A172 (cell line): ENCODE results near the gene KSR1. TPM values are rescaled to one million over a fixed set of nuclear protein-coding genes. Genes with fewer than 3 reads are reported as not detected.
A peak's percentile ranks its signal among the peaks of the same experiment; 100 is the strongest.

Experiments
- DNase-seq: peaks from one replicate; pipeline ENCODE4 v3.0.0-alpha.2; 2015; ENCODE audit warnings: low spot score
- total RNA-seq: library from RNA; depleted of rRNA; stranded (reverse); fragments of >200 nt; shearing (Covaris generic); gene quantifications from 2 replicates; pipeline ENCODE4 v1.2.3, GENCODE V29; 2014

Gene KSR1
- total RNA-seq, 1 experiment from 2014 or later = 2.9 TPM

- no peak for DNase-seq
Measured at GRCh38 chr17:27590864-27591263, 134.6 kb downstream of the KSR1 start.

- no peak for DNase-seq
Measured at GRCh38 chr17:27591986-27592385, 135.7 kb downstream of the KSR1 start.

- no peak for DNase-seq
Measured at GRCh38 chr17:27593232-27593856, 137.1 kb downstream of the KSR1 start.

- DNase-seq = no peak
Measured at GRCh38 chr17:27593857-27594255, 137.6 kb downstream of the KSR1 start.

GRCh38 chr17:27595208-27595607 is 139.0 kb downstream of the KSR1 start:
- no peak for DNase-seq

GRCh38 chr17:27596096-27596495 is 139.8 kb downstream of the KSR1 start:
- no peak for DNase-seq

- DNase-seq = no peak
Measured at GRCh38 chr17:27596566-27597187, 140.4 kb downstream of the KSR1 start.

GRCh38 chr17:27597188-27597580 is 140.9 kb downstream of the KSR1 start:
- no peak for DNase-seq

- no peak for DNase-seq
Measured at GRCh38 chr17:27597783-27598320, 141.6 kb downstream of the KSR1 start.

GRCh38 chr17:27598337-27599050 is 142.2 kb downstream of the KSR1 start:
- no peak for DNase-seq

- no peak for DNase-seq
Measured at GRCh38 chr17:27600471-27600870, 144.2 kb downstream of the KSR1 start.

- DNase-seq = peak; percentile 68
Measured at GRCh38 chr17:27601069-27601974, 145.1 kb downstream of the KSR1 start.

- DNase-seq = no peak
Measured at GRCh38 chr17:27601975-27602302, 145.7 kb downstream of the KSR1 start.

- DNase-seq = peak; percentile 56
Measured at GRCh38 chr17:27602721-27603420, 146.6 kb downstream of the KSR1 start.

- DNase-seq = no peak
Measured at GRCh38 chr17:27603421-27603770, 147.1 kb downstream of the KSR1 start.

- DNase-seq = no peak
Measured at GRCh38 chr17:27603880-27604794, 147.9 kb downstream of the KSR1 start.

- DNase-seq = no peak
Measured at GRCh38 chr17:27605409-27605808, 149.2 kb downstream of the KSR1 start.

GRCh38 chr17:27607521-27608091 is 151.4 kb downstream of the KSR1 start:
- no peak for DNase-seq

- no peak for DNase-seq
Measured at GRCh38 chr17:27608328-27609230, 152.3 kb downstream of the KSR1 start.
